ENCODE results near the gene ESR1. TPM values are rescaled to one million over a fixed set of nuclear protein-coding genes. Genes with fewer than 3 reads are reported as not detected.
A peak's percentile ranks its signal among the peaks of the same experiment; 100 is the strongest.

The ESR1 gene
- total and polyA plus RNA-seq, 4 donors = 0.05 to 16.1 (median 6.3) TPM

GRCh38 chr6:151805286-151805840, 2.1 kb upstream of the ESR1 start:
- H3K9me3 ChIP-seq (ENCODE audit: control insufficient read depth in 4 of 4, low read length in 3 of 4) = no peaks in the 10 kb centered on the region
- H3K36me3 ChIP-seq (ENCODE audit: control insufficient read depth in 4 of 4, insufficient read depth in 3 of 4, low read depth in 1 of 4, low read length in 3 of 4) = peaks cover 0 to 4% (median under 1%) of the 10 kb centered on the region in 4 donors
- TF ChIP-seq RAD21 (IDR thresholded peaks at IDR 0.05) (no peak), ATF3 (IDR thresholded peaks at IDR 0.05) (no peak), GABPA (IDR thresholded peaks at IDR 0.05 in 1 of 2, conservative IDR thresholded peaks at IDR 0.05 in 1 of 2) (no peak), FOXA1 (IDR thresholded peaks at IDR 0.05) (no peak), EGR1 (IDR thresholded peaks at IDR 0.05; ENCODE audit: low read depth in 2 of 2) (no peak), REST (IDR thresholded peaks at IDR 0.05) (no peak)
- no peak overlapping the region for H3K9ac ChIP-seq (ENCODE audit: low read depth in 1 of 2, low read length in 2 of 2)
- H3K4me3 ChIP-seq (ENCODE audit: low read depth in 1 of 3, low read length in 3 of 3) = no peak overlapping the region
- DNase-seq (ENCODE audit: low spot score) = no peak
- H3K27me3 ChIP-seq (ENCODE audit: control insufficient read depth in 4 of 4, insufficient read depth in 4 of 4, low read length in 3 of 4) = no peaks in the 10 kb centered on the region
- H3K4me1 ChIP-seq (ENCODE audit: control insufficient read depth in 4 of 4, insufficient read depth in 4 of 4, low read length in 3 of 4) = peaks cover 0 to 20% (median 13%) of the 10 kb centered on the region in 4 donors
- WGBS = 50% methylated on average over 11 of the region's 11 CpGs
- H3K27ac ChIP-seq (ENCODE audit: low read depth in 1 of 2, low read length in 2 of 2) = peak overlapping the region in 1 of 2 donors; percentile 35

GRCh38 chr6:151806757-151807512, 547 bp upstream of the ESR1 start:
- peak overlapping the region in 1 of 3 donors; percentile 17 for H3K4me3 ChIP-seq (ENCODE audit: low read depth in 1 of 3, low read length in 3 of 3)
- H3K27me3 ChIP-seq (ENCODE audit: control insufficient read depth in 4 of 4, insufficient read depth in 4 of 4, low read length in 3 of 4) = no peaks in the 10 kb centered on the region
- H3K36me3 ChIP-seq (ENCODE audit: control insufficient read depth in 4 of 4, insufficient read depth in 3 of 4, low read depth in 1 of 4, low read length in 3 of 4) = peaks cover 0 to 5% (median 2%) of the 10 kb centered on the region in 4 donors
- no peak overlapping the region for H3K9ac ChIP-seq (ENCODE audit: low read depth in 1 of 2, low read length in 2 of 2)
- TF ChIP-seq YY1 (IDR thresholded peaks at IDR 0.05) (no peak), NR2F2 (IDR thresholded peaks at IDR 0.05) (no peak), RAD21 (IDR thresholded peaks at IDR 0.05) (peak in 1 of 2 donors; percentile 26), RXRA (IDR thresholded peaks at IDR 0.05) (peak in 1 of 2 donors; percentile 8), MAX (IDR thresholded peaks at IDR 0.05) (no peak), EGR1 (IDR thresholded peaks at IDR 0.05; ENCODE audit: low read depth in 2 of 2) (no peak)
- peaks cover 0 to 20% (median 13%) of the 10 kb centered on the region in 4 donors for H3K4me1 ChIP-seq (ENCODE audit: control insufficient read depth in 4 of 4, insufficient read depth in 4 of 4, low read length in 3 of 4)
- DNase-seq (ENCODE audit: low spot score) = no peak
- H3K9me3 ChIP-seq (ENCODE audit: control insufficient read depth in 4 of 4, low read length in 3 of 4) = no peaks in the 10 kb centered on the region
- peak overlapping the region in 1 of 2 donors; percentile 5 for H3K27ac ChIP-seq (ENCODE audit: low read depth in 1 of 2, low read length in 2 of 2)
- WGBS = 38% methylated on average over 20 of the region's 20 CpGs
